ENCODE data around the gene MPPED1. TPM values are rescaled to one million over a fixed set of nuclear protein-coding genes. Genes with fewer than 3 reads are reported as not detected.

Gene MPPED1
- total and polyA plus RNA-seq, 10 donors, result 0.02 to 0.13 (median 0.04) TPM; not detected in 6

DNA sequence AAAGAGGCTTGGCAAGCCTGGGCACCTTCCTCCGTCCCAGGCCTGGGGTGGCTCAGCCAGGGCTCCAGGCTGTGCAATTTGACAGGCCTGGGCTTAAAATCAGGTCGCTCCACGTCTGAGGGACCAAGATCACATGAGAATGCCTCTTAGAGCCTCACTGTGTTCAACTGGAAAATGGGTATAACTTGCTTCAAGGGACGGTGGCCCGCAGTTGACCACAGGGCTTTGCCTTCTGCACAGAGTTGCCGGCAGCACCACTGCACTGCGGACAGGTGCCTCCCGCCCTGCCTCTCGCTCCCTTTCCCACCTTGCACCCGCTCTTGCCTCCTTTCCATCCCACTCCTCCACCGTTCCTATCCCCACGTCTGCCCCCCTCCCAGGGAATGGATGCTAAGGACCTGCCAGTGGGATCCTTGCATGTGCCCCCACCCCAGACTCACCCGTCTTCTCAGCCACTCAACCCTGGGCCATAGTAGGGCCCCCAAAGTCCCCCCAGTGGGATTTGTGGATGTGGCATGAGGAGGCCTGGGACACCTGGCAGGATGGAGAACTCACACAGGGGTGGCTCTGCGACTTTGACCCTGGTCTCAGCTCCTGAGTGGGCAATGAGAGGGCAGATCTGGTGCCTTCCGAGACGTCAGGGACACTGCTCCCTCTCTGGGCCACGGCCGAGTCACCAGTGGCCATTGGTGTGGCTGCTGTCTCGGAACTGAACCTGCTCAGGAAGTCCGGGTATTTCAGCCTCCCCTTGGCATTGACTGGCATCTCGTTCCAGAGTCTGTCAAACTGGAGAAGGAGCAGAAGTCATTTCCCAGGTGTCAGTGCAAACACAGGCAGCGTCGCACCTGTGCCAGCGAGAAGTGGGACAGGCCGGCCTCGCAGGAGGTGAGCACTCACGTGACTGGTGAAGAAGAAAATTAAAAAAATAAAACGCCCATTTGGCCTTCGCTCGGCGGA lies 128.0 kb downstream of the MPPED1 start:
- no peak for DNase-seq
- 86 to 90% (median 88%) methylated on average over 25 to 31 of the region's 31 CpGs for WGBS, 5 donors

DNA sequence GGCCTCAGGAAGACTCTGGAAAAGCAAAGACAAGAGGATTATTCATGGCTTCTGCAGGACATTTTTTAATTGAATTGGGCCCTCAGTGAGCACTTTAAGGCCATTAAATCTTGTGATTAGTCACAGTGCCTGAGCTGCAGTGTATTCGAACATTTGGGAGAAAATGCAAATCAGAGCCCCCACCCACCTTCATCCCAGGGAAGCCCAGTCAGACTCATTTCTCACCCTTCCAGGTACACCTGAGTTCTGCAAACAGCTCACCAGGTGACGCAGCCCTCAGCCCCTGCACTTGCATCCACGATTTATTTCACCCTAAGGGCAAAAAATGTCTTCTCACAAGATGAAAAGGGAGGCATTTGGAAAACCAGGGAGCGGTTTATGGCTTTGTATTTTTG lies 128.7 kb downstream of the MPPED1 start:
- Histone ChIP-seq H3K4me1 (no peaks in the 10 kb centered on the region), H3K27me3 (replicated peaks in 1 of 7) (peaks cover 0 to 24% (median 0%) of the 10 kb centered on the region in 7 donors), H3K9me3 (peaks cover 0 to 11% (median 2%) of the 10 kb centered on the region in 8 donors), H3K27ac (no peak overlapping the region), H3K4me3 (no peak overlapping the region), H3K36me3 (no peaks in the 10 kb centered on the region)
- TF ChIP-seq POLR2AphosphoS5 (IDR thresholded peaks at IDR 0.05) (no peak), POLR2A (IDR thresholded peaks at IDR 0.05) (no peak)
- TF ChIP-seq, protein P1, sequence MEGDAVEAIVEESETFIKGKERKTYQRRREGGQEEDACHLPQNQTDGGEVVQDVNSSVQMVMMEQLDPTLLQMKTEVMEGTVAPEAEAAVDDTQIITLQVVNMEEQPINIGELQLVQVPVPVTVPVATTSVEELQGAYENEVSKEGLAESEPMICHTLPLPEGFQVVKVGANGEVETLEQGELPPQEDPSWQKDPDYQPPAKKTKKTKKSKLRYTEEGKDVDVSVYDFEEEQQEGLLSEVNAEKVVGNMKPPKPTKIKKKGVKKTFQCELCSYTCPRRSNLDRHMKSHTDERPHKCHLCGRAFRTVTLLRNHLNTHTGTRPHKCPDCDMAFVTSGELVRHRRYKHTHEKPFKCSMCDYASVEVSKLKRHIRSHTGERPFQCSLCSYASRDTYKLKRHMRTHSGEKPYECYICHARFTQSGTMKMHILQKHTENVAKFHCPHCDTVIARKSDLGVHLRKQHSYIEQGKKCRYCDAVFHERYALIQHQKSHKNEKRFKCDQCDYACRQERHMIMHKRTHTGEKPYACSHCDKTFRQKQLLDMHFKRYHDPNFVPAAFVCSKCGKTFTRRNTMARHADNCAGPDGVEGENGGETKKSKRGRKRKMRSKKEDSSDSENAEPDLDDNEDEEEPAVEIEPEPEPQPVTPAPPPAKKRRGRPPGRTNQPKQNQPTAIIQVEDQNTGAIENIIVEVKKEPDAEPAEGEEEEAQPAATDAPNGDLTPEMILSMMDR (IDR thresholded peaks at IDR 0.05 in 8 of 11, conservative IDR thresholded peaks at IDR 0.05 in 3 of 11), result no peak
- intact Hi-C loops (cut with DNase I; ENCODE audit: low total_unique reads), result no loop called here
- WGBS, 5 donors, result 72 to 86% (median 78%) methylated on average over 4 of the region's 4 CpGs
- DNase-seq, result no peak

More for the DNA sequence above, 128.0 kb downstream of the MPPED1 start:
- Histone ChIP-seq H3K36me3 (no peaks in the 10 kb centered on the region), H3K27ac (no peak overlapping the region), H3K4me1 (no peaks in the 10 kb centered on the region), H3K4me3 (no peak overlapping the region), H3K9me3 (peaks cover 0 to 11% (median 2%) of the 10 kb centered on the region in 8 donors), H3K27me3 (replicated peaks in 1 of 7) (peaks cover 0 to 24% (median 0%) of the 10 kb centered on the region in 7 donors)
- TF ChIP-seq, protein P1 (IDR thresholded peaks at IDR 0.05 in 8 of 11, conservative IDR thresholded peaks at IDR 0.05 in 3 of 11), result no peak
- no peak for TF ChIP-seq POLR2A (IDR thresholded peaks at IDR 0.05)
- no peak for TF ChIP-seq POLR2AphosphoS5 (IDR thresholded peaks at IDR 0.05)
- intact Hi-C loops (cut with DNase I; ENCODE audit: low total_unique reads), result no loop called here

DNA sequence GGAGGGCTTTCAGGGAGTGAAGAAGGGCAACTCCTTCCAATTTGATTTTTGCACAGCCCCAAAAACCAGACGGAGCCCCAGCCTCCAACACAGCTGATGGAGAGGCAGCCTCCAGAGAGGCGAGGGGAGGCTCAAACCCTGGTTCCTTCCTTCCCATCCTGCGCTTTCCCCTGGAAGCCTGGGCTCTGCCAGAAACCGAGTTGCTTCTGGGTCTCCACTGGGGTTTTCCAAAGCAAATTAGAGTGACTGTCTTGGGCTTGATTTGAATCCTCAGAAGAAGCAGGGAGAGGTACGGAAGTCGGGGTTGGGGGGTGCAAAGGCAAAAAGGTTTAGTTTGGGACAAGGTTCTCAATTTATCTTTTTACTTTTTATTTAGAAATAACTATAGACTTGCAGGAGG lies 129.2 kb downstream of the MPPED1 start:
- Histone ChIP-seq H3K27me3 (replicated peaks in 1 of 7) (peaks cover 0 to 24% (median 0%) of the 10 kb centered on the region in 7 donors), H3K4me1 (no peaks in the 10 kb centered on the region), H3K4me3 (no peak overlapping the region), H3K36me3 (no peaks in the 10 kb centered on the region), H3K27ac (no peak overlapping the region), H3K9me3 (peaks cover 0 to 11% (median 2%) of the 10 kb centered on the region in 8 donors)
- WGBS, 5 donors, result 77 to 88% (median 80%) methylated on average over 6 of the region's 6 CpGs
- no peak for DNase-seq
- intact Hi-C loops (cut with DNase I; ENCODE audit: low total_unique reads), result no loop called here
- TF ChIP-seq, protein P1 (IDR thresholded peaks at IDR 0.05 in 8 of 11, conservative IDR thresholded peaks at IDR 0.05 in 3 of 11), result no peak
